ENCODE data around the gene PLXNA3. TPM values are rescaled to one million over a fixed set of nuclear protein-coding genes. Genes with fewer than 3 reads are reported as not detected.

PLXNA3 gene
- total RNA-seq, 1 experiment from 2014 or later, result 89.3 TPM

DNA sequence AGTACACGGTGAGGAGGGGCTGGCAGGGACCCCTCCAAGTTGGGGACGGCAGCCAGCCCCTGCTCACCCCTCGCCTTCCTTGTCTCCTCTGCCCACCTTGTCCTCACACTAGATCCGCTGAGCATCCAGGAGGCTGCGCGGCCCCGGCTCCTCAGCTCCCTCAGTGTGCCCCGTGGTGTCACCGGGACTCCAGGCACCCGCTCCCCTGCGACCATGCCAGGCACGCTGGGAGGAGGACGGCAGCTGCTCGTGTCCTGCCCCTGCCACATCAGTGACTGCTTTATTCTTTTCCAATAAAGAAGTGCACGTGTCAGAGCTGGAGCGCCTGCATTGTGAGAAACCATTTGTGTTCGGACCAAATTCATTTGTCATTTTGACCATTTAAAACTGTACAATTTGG lies 7.8 kb upstream of the PLXNA3 start:
- Histone ChIP-seq H3K27me3 (ENCODE audit: insufficient read depth, low read length) (no peaks in the 10 kb centered on the region), H2AFZ (ENCODE audit: low read depth, low read length, poor library complexity, severe bottlenecking) (no peak overlapping the region), H3K9ac (ENCODE audit: low read length) (no peak overlapping the region), H3K4me1 (ENCODE audit: control insufficient read depth in 1 of 2, insufficient read depth in 2 of 2, low read length in 2 of 2) (no peaks in the 10 kb centered on the region), H4K20me1 (ENCODE audit: insufficient read depth) (no peaks in the 10 kb centered on the region), H3K79me2 (ENCODE audit: insufficient read depth, low read length) (no peaks in the 10 kb centered on the region), H3K36me3 (ENCODE audit: control insufficient read depth in 1 of 2, insufficient read depth in 2 of 2, low read length in 2 of 2) (no peaks in the 10 kb centered on the region), H3K4me3 (replicated peaks in 1 of 2; ENCODE audit: low read depth in 1 of 2, low read length in 2 of 2) (no peak overlapping the region), H3K27ac (ENCODE audit: low read depth, low read length) (no peak overlapping the region), H3K9me3 (ENCODE audit: control insufficient read depth in 1 of 2, insufficient read depth in 1 of 2, low read depth in 1 of 2, low read length in 2 of 2) (no peaks in the 10 kb centered on the region), H3K4me2 (ENCODE audit: low read length) (no peak overlapping the region), H3K9me2 (ENCODE audit: insufficient read depth) (no peaks in the 10 kb centered on the region)
- intact Hi-C loops (cut with micrococcal nuclease), result no loop called here
- ATAC-seq (no peak), DNase-seq (ENCODE audit: low read depth, low spot score) (no peak)
- RAD21 ChIA-PET (ENCODE audit: low non-redundant PET in 1 of 2, low total read pairs in 2 of 2, uncharacterized antibody in 2 of 2, unreplicated experiment in 2 of 2), result no interaction called here
- TF ChIP-seq TCF7L2 (IDR thresholded peaks at IDR 0.05; ENCODE audit: borderline replicate concordance, extremely low read depth, insufficient read depth, insufficient read length) (no peak), YY1 (IDR thresholded peaks at IDR 0.05; ENCODE audit: extremely low read depth, insufficient replicate concordance, low read depth, low read length) (no peak), CEBPB (IDR thresholded peaks at IDR 0.05; ENCODE audit: low read depth) (no peak), ZNF274 (IDR thresholded peaks at IDR 0.05; ENCODE audit: low read depth, low read length) (no peak), ZFX (IDR thresholded peaks at IDR 0.05) (no peak), POLR2AphosphoS5 (IDR thresholded peaks at IDR 0.05; ENCODE audit: low read depth, low read length) (no peak), FOSL1 (IDR thresholded peaks at IDR 0.05; ENCODE audit: low read depth) (no peak)
- TF ChIP-seq, protein P1, sequence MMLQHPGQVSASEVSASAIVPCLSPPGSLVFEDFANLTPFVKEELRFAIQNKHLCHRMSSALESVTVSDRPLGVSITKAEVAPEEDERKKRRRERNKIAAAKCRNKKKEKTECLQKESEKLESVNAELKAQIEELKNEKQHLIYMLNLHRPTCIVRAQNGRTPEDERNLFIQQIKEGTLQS (IDR thresholded peaks at IDR 0.05), result no peak
- BruUV-seq (replicated peaks), result no TSS peak
- CTCF ChIA-PET, result no interaction called here
- POLR2A ChIA-PET, result no interaction called here

DNA sequence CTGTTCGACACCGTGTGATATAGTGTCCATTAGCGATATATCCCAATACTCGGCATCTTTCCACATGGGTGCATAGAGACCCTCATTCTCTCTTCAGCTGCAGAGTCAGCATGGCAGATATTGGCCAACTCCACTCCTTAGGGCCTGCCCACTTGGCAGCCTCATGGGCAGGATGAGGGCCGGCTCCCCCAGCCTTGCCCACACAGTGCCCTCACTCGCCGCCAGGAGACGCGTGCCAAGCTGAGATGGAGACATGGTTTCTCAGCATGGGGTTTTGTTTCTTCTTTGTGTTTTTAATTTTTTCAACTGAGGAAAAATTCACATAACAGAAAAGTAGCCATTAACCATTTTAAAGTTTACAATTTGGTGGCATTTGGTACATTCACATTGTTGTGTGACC lies 5.3 kb upstream of the PLXNA3 start:
- Histone ChIP-seq H3K4me2 (ENCODE audit: low read length) (no peak overlapping the region), H2AFZ (ENCODE audit: low read depth, low read length, poor library complexity, severe bottlenecking) (no peak overlapping the region), H4K20me1 (ENCODE audit: insufficient read depth) (no peaks in the 10 kb centered on the region), H3K9me2 (ENCODE audit: insufficient read depth) (no peaks in the 10 kb centered on the region), H3K9me3 (ENCODE audit: control insufficient read depth in 1 of 2, insufficient read depth in 1 of 2, low read depth in 1 of 2, low read length in 2 of 2) (no peaks in the 10 kb centered on the region), H3K4me3 (replicated peaks in 1 of 2; ENCODE audit: low read depth in 1 of 2, low read length in 2 of 2) (no peak overlapping the region), H3K27ac (ENCODE audit: low read depth, low read length) (no peak overlapping the region), H3K9ac (ENCODE audit: low read length) (no peak overlapping the region), H3K4me1 (ENCODE audit: control insufficient read depth in 1 of 2, insufficient read depth in 2 of 2, low read length in 2 of 2) (peaks cover 2 to 6% of the 10 kb centered on the region in 2 experiments; a peak in 1 of 4 replicates), H3K36me3 (ENCODE audit: control insufficient read depth in 1 of 2, insufficient read depth in 2 of 2, low read length in 2 of 2) (no peaks in the 10 kb centered on the region), H3K27me3 (ENCODE audit: insufficient read depth, low read length) (no peaks in the 10 kb centered on the region), H3K79me2 (ENCODE audit: insufficient read depth, low read length) (no peaks in the 10 kb centered on the region)
- intact Hi-C loops (cut with micrococcal nuclease), result no loop called here
- ATAC-seq (no peak), DNase-seq (ENCODE audit: low read depth, low spot score) (no peak)
- ChIA-PET RAD21 (ENCODE audit: low non-redundant PET in 1 of 2, low total read pairs in 2 of 2, uncharacterized antibody in 2 of 2, unreplicated experiment in 2 of 2) (no interaction called here), CTCF (no interaction called here), POLR2A (interaction anchor here (0.8 kb wide), 1 partner anchor 26 kb away, joined by 3 read pairs; the partner anchor contains the start of gene LAGE3)
- no TSS peak for BruUV-seq (replicated peaks)
- no peak for TF ChIP-seq SIN3A (IDR thresholded peaks at IDR 0.05; ENCODE audit: low read depth)
- no peak for TF ChIP-seq CEBPB (IDR thresholded peaks at IDR 0.05; ENCODE audit: low read depth)
- no peak for TF ChIP-seq TCF7L2 (IDR thresholded peaks at IDR 0.05; ENCODE audit: borderline replicate concordance, extremely low read depth, insufficient read depth, insufficient read length)
- TF ChIP-seq POLR2AphosphoS5 (IDR thresholded peaks at IDR 0.05; ENCODE audit: low read depth, low read length), result no peak
- no peak for TF ChIP-seq ZNF274 (IDR thresholded peaks at IDR 0.05; ENCODE audit: low read depth, low read length)
- no peak for TF ChIP-seq RAD21 (IDR thresholded peaks at IDR 0.05; ENCODE audit: low read depth)
- TF ChIP-seq, protein P2, sequence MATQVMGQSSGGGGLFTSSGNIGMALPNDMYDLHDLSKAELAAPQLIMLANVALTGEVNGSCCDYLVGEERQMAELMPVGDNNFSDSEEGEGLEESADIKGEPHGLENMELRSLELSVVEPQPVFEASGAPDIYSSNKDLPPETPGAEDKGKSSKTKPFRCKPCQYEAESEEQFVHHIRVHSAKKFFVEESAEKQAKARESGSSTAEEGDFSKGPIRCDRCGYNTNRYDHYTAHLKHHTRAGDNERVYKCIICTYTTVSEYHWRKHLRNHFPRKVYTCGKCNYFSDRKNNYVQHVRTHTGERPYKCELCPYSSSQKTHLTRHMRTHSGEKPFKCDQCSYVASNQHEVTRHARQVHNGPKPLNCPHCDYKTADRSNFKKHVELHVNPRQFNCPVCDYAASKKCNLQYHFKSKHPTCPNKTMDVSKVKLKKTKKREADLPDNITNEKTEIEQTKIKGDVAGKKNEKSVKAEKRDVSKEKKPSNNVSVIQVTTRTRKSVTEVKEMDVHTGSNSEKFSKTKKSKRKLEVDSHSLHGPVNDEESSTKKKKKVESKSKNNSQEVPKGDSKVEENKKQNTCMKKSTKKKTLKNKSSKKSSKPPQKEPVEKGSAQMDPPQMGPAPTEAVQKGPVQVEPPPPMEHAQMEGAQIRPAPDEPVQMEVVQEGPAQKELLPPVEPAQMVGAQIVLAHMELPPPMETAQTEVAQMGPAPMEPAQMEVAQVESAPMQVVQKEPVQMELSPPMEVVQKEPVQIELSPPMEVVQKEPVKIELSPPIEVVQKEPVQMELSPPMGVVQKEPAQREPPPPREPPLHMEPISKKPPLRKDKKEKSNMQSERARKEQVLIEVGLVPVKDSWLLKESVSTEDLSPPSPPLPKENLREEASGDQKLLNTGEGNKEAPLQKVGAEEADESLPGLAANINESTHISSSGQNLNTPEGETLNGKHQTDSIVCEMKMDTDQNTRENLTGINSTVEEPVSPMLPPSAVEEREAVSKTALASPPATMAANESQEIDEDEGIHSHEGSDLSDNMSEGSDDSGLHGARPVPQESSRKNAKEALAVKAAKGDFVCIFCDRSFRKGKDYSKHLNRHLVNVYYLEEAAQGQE (IDR thresholded peaks at IDR 0.05; ENCODE audit: low read depth), result no peak
- TF ChIP-seq, protein P3, sequence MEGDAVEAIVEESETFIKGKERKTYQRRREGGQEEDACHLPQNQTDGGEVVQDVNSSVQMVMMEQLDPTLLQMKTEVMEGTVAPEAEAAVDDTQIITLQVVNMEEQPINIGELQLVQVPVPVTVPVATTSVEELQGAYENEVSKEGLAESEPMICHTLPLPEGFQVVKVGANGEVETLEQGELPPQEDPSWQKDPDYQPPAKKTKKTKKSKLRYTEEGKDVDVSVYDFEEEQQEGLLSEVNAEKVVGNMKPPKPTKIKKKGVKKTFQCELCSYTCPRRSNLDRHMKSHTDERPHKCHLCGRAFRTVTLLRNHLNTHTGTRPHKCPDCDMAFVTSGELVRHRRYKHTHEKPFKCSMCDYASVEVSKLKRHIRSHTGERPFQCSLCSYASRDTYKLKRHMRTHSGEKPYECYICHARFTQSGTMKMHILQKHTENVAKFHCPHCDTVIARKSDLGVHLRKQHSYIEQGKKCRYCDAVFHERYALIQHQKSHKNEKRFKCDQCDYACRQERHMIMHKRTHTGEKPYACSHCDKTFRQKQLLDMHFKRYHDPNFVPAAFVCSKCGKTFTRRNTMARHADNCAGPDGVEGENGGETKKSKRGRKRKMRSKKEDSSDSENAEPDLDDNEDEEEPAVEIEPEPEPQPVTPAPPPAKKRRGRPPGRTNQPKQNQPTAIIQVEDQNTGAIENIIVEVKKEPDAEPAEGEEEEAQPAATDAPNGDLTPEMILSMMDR (IDR thresholded peaks at IDR 0.05 in 2 of 3, conservative IDR thresholded peaks at IDR 0.05 in 1 of 3; ENCODE audit: borderline replicate concordance in 1 of 3, insufficient read depth in 1 of 3, low read depth in 2 of 3, low read length in 2 of 3), result no peak
- no peak for TF ChIP-seq POLR2A (IDR thresholded peaks at IDR 0.05; ENCODE audit: borderline replicate concordance, extremely low read depth, insufficient read depth, insufficient read length)
- TF ChIP-seq CBX3 (IDR thresholded peaks at IDR 0.05; ENCODE audit: low read depth), result no peak
- TF ChIP-seq, protein P1 (IDR thresholded peaks at IDR 0.05), result no peak
- TF ChIP-seq SP1 (IDR thresholded peaks at IDR 0.05; ENCODE audit: low read depth), result no peak
